CD8-positive, alpha-beta memory T cell (primary cell): ENCODE results near the gene ERMARD. TPM values are rescaled to one million over a fixed set of nuclear protein-coding genes. Genes with fewer than 3 reads are reported as not detected.

ENCODE experiments used
- CTCF ChIA-PET: fragments of 350-600 bp; sonication (Branson Sonifier 250); formaldehyde crosslinking; loops from one replicate; lab custom pipeline; 2021; ENCODE audit warnings: antibody characterized with exemption; lab: Charles Lee
- POLR2A ChIA-PET: fragments of 350-600 bp; sonication (Branson Sonifier 250); formaldehyde crosslinking; loops from one replicate; lab custom pipeline; 2021; ENCODE audit warnings: antibody characterized with exemption; lab: Charles Lee
- DNase-seq, 5 donors: peaks; one replicate each; pipeline versions ENCODE4 v3.0.0 to v3.0.0-alpha.2; 2020 to 2022; ENCODE audit warnings: mixed read lengths in 1 of 5
- H3K27ac ChIP-seq: one replicate; pipeline ENCODE4 v1.7.0; 2013; ENCODE audit warnings: low read depth, mild to moderate bottlenecking, low read length, moderate library complexity
- H3K27me3 ChIP-seq: 2 replicates; pipeline ENCODE4 v1.7.0; 2013; ENCODE audit warnings: low read length, mild to moderate bottlenecking; ENCODE audit not compliant: insufficient read depth, poor library complexity, severe bottlenecking
- H3K36me3 ChIP-seq: 2 replicates; pipeline ENCODE4 v1.7.0; 2013; ENCODE audit warnings: mild to moderate bottlenecking, low read length, moderate library complexity; ENCODE audit not compliant: insufficient read depth
- H3K4me1 ChIP-seq: 2 replicates; pipeline ENCODE4 v1.7.0; 2013; ENCODE audit warnings: mild to moderate bottlenecking, low read length, moderate library complexity; ENCODE audit not compliant: insufficient read depth
- H3K4me3 ChIP-seq: 2 replicates; pipeline ENCODE4 v1.7.0; 2013; ENCODE audit warnings: mild to moderate bottlenecking, low read length
- H3K9me3 ChIP-seq: 2 replicates; pipeline ENCODE4 v1.7.0; 2013; ENCODE audit warnings: mild to moderate bottlenecking, low read length
- H3K27ac Mint-ChIP-seq, 8 donors: one replicate each; pipeline ENCODE4 v1.8.0; 2020 to 2021; ENCODE audit warnings: mixed read lengths in 8 of 8, mild to moderate bottlenecking in 6 of 8, inconsistent platforms in 3 of 8, moderate library complexity in 3 of 8
- H3K27me3 Mint-ChIP-seq, 2 donors: one replicate each; pipeline ENCODE4 v1.8.0; 2020 to 2021; ENCODE audit warnings: mixed read lengths in 2 of 2, mild to moderate bottlenecking in 1 of 2, moderate library complexity in 1 of 2
- H3K36me3 Mint-ChIP-seq, 3 donors: one replicate each; pipeline ENCODE4 v1.8.0; 2020 to 2021; ENCODE audit warnings: mixed read lengths in 3 of 3, inconsistent platforms in 1 of 3, mild to moderate bottlenecking in 1 of 3
- H3K4me1 Mint-ChIP-seq, 3 donors: one replicate each; pipeline ENCODE4 v1.8.0; 2020 to 2021; ENCODE audit warnings: mixed read lengths in 3 of 3, inconsistent platforms in 1 of 3, mild to moderate bottlenecking in 1 of 3
- H3K4me3 Mint-ChIP-seq, 7 donors: one replicate each; pipeline ENCODE4 v1.8.0; 2020 to 2021; ENCODE audit warnings: mixed read lengths in 7 of 7, mild to moderate bottlenecking in 6 of 7, moderate library complexity in 4 of 7, inconsistent platforms in 2 of 7
- H3K9me3 Mint-ChIP-seq, 5 donors: one replicate each; pipeline ENCODE4 v1.8.0; 2020 to 2022; ENCODE audit warnings: mixed read lengths in 5 of 5, mild to moderate bottlenecking in 3 of 5, moderate library complexity in 2 of 5, inconsistent platforms in 1 of 5
- polyA plus RNA-seq: library from polyadenylated mRNA; unstranded; fragments of 300-500 nt; fragmentation: Illumina TruSeq; gene quantifications from one replicate; pipeline ENCODE4 v1.2.3, GENCODE V29; 2021
- total RNA-seq, 2 experiments: library from RNA; stranded (reverse); gene quantifications; one replicate each; pipeline ENCODE4 v1.2.3, GENCODE V29; 2021

ERMARD gene
- total and polyA plus RNA-seq, 3 experiments from 2014 or later, result 12.1 to 27.9 (median 26.2) TPM

- H3K27me3 ChIP-seq, result no peaks in the 10 kb centered on the region
- H3K9me3 ChIP-seq, result no peaks in the 10 kb centered on the region
- no peaks in the 10 kb centered on the region for H3K36me3 ChIP-seq
- no peak overlapping the region for H3K4me3 ChIP-seq
- H3K9me3 Mint-ChIP-seq, result no peaks in the 10 kb centered on the region
- peaks cover 10 to 36% (median 13%) of the 10 kb centered on the region in 3 donors for H3K36me3 Mint-ChIP-seq
- CTCF ChIA-PET, result no interaction called here
- H3K27me3 Mint-ChIP-seq, result no peaks in the 10 kb centered on the region
- H3K27ac Mint-ChIP-seq, result peak overlapping the region in 2 of 8 donors; percentile 8 to 82
- no peak for DNase-seq
- H3K4me1 ChIP-seq, result no peaks in the 10 kb centered on the region
- H3K4me1 Mint-ChIP-seq, result peaks cover 0 to under 1% (median 0%) of the 10 kb centered on the region in 3 donors
- no peak overlapping the region for H3K4me3 Mint-ChIP-seq
- POLR2A ChIA-PET, result no interaction called here
- no peak overlapping the region for H3K27ac ChIP-seq
Observed at GRCh38 chr6:169783971-169784820, 32.8 kb downstream of the ERMARD start.

- H3K27me3 Mint-ChIP-seq, result no peaks in the 10 kb centered on the region
- H3K27ac ChIP-seq, result no peak overlapping the region
- peaks cover 2 to 7% (median 4%) of the 10 kb centered on the region in 3 donors for H3K4me1 Mint-ChIP-seq
- no peaks in the 10 kb centered on the region for H3K36me3 ChIP-seq
- H3K4me3 Mint-ChIP-seq, result no peak overlapping the region
- peak overlapping the region in 1 of 8 donors; percentile 82 for H3K27ac Mint-ChIP-seq
- no peaks in the 10 kb centered on the region for H3K9me3 Mint-ChIP-seq
- H3K4me1 ChIP-seq, result peaks cover 4% of the 10 kb centered on the region
- peaks cover 10 to 29% (median 13%) of the 10 kb centered on the region in 3 donors for H3K36me3 Mint-ChIP-seq
- no peaks in the 10 kb centered on the region for H3K27me3 ChIP-seq
- ChIA-PET POLR2A (no interaction called here), CTCF (no interaction called here)
- no peak overlapping the region for H3K4me3 ChIP-seq
- no peaks in the 10 kb centered on the region for H3K9me3 ChIP-seq
- DNase-seq, result no peak
Observed at GRCh38 chr6:169784821-169785340, 33.5 kb downstream of the ERMARD start.

GRCh38 chr6:169785566-169785965 is 34.1 kb downstream of the ERMARD start:
- H3K27me3 Mint-ChIP-seq, result peaks cover 0 to 3% of the 10 kb centered on the region in 2 donors

GRCh38 chr6:169786349-169786748 is 34.9 kb downstream of the ERMARD start:
- Histone ChIP-seq H3K36me3 (no peaks in the 10 kb centered on the region), H3K4me3 (no peak overlapping the region), H3K9me3 (no peaks in the 10 kb centered on the region), H3K27me3 (no peaks in the 10 kb centered on the region), H3K27ac (no peak overlapping the region), H3K4me1 (peaks cover 10% of the 10 kb centered on the region)
- ChIA-PET CTCF (no interaction called here), POLR2A (no interaction called here)
- DNase-seq, result no peak
- Mint-ChIP-seq H3K36me3 (peaks cover 4 to 17% (median 5%) of the 10 kb centered on the region in 3 donors), H3K4me1 (peaks cover 10 to 20% (median 15%) of the 10 kb centered on the region in 3 donors), H3K9me3 (no peaks in the 10 kb centered on the region), H3K27ac (no peak overlapping the region), H3K27me3 (peaks cover 3 to 10% of the 10 kb centered on the region in 2 donors), H3K4me3 (no peak overlapping the region)

More at GRCh38 chr6:169785566-169785965, 34.1 kb downstream of the ERMARD start:
- H3K27me3 ChIP-seq, result no peaks in the 10 kb centered on the region
- ChIA-PET CTCF (no interaction called here), POLR2A (no interaction called here)
- DNase-seq, result no peak
- Mint-ChIP-seq H3K4me1 (peaks cover 6 to 14% (median 9%) of the 10 kb centered on the region in 3 donors), H3K9me3 (no peaks in the 10 kb centered on the region), H3K4me3 (no peak overlapping the region), H3K36me3 (peaks cover 10 to 23% (median 11%) of the 10 kb centered on the region in 3 donors), H3K27ac (no peak overlapping the region)
- H3K4me3 ChIP-seq, result no peak overlapping the region
- no peak overlapping the region for H3K27ac ChIP-seq
- H3K9me3 ChIP-seq, result no peaks in the 10 kb centered on the region
- no peaks in the 10 kb centered on the region for H3K36me3 ChIP-seq
- H3K4me1 ChIP-seq, result peaks cover 5% of the 10 kb centered on the region

GRCh38 chr6:169787797-169788196 is 36.4 kb downstream of the ERMARD start:
- Mint-ChIP-seq H3K9me3 (no peaks in the 10 kb centered on the region), H3K27me3 (peaks cover 14 to 23% of the 10 kb centered on the region in 2 donors), H3K4me1 (peaks cover 11 to 22% (median 17%) of the 10 kb centered on the region in 3 donors), H3K27ac (no peak overlapping the region), H3K4me3 (no peak overlapping the region), H3K36me3 (peaks cover 1 to 13% (median 3%) of the 10 kb centered on the region in 3 donors)
- Histone ChIP-seq H3K4me3 (no peak overlapping the region), H3K4me1 (peaks cover 10% of the 10 kb centered on the region), H3K36me3 (no peaks in the 10 kb centered on the region), H3K27ac (no peak overlapping the region), H3K27me3 (no peaks in the 10 kb centered on the region), H3K9me3 (no peaks in the 10 kb centered on the region)
- CTCF ChIA-PET, result interaction anchor here (3.7 to 4.1 kb wide), 2 partner anchors 17 to 730 kb away, joined by 23 to 60 read pairs; no protein-coding TSS in a partner anchor
- DNase-seq, result no peak
- POLR2A ChIA-PET, result no interaction called here

- Histone ChIP-seq H3K9me3 (no peaks in the 10 kb centered on the region), H3K36me3 (no peaks in the 10 kb centered on the region), H3K27ac (no peak overlapping the region), H3K4me3 (no peak overlapping the region), H3K4me1 (peaks cover 10% of the 10 kb centered on the region), H3K27me3 (no peaks in the 10 kb centered on the region)
- POLR2A ChIA-PET, result no interaction called here
- Mint-ChIP-seq H3K9me3 (no peaks in the 10 kb centered on the region), H3K27ac (no peak overlapping the region), H3K4me1 (peaks cover 11 to 22% (median 17%) of the 10 kb centered on the region in 3 donors), H3K4me3 (peak overlapping the region in 6 of 7 donors; percentile 25 to 52 (median 46)), H3K27me3 (peaks cover 14 to 33% of the 10 kb centered on the region in 2 donors), H3K36me3 (peaks cover 0 to 4% (median 3%) of the 10 kb centered on the region in 3 donors)
- CTCF ChIA-PET, result interaction anchor here (2.3 to 4.1 kb wide), 3 partner anchors 9 to 729 kb away, joined by 12 to 60 read pairs (median 23); no protein-coding TSS in a partner anchor
- no peak for DNase-seq
Observed at GRCh38 chr6:169788809-169789145, 37.4 kb downstream of the ERMARD start.

GRCh38 chr6:169789146-169789943 is 37.9 kb downstream of the ERMARD start:
- Mint-ChIP-seq H3K36me3 (no peaks in the 10 kb centered on the region), H3K4me3 (peak overlapping the region; percentile 52 to 94 (median 85)), H3K27me3 (peaks cover 16 to 37% of the 10 kb centered on the region in 2 donors), H3K9me3 (no peaks in the 10 kb centered on the region), H3K27ac (peak overlapping the region in 2 of 8 donors; percentile 29 to 33), H3K4me1 (peaks cover 11 to 22% (median 17%) of the 10 kb centered on the region in 3 donors)
- no peak overlapping the region for H3K27ac ChIP-seq
- POLR2A ChIA-PET, result interaction anchor here (1.1 kb wide), 1 partner anchor 300 kb away, joined by 5 read pairs; no protein-coding TSS in a partner anchor
- no peaks in the 10 kb centered on the region for H3K36me3 ChIP-seq
- no peaks in the 10 kb centered on the region for H3K9me3 ChIP-seq
- DNase-seq, result no peak
- H3K4me1 ChIP-seq, result peaks cover 10% of the 10 kb centered on the region
- peak overlapping the region; percentile 81 for H3K4me3 ChIP-seq
- no peaks in the 10 kb centered on the region for H3K27me3 ChIP-seq
- CTCF ChIA-PET, result interaction anchor here (0.6 to 4.1 kb wide), 29 partner anchors 9 to 743 kb away, joined by 3 to 60 read pairs (median 4); no protein-coding TSS in a partner anchor
